ENCODE measurements around the gene PEA15.

Gene PEA15

GRCh38 chr1:160162931-160163330 lies 42.3 kb upstream of the PEA15 start:
- Histone ChIP-seq H3K36me3 (ENCODE audit: insufficient read depth, insufficient read length, low read length) (no peaks in the 10 kb centered on the region), H3K27me3 (ENCODE audit: insufficient read depth, insufficient read length) (peaks cover 21% of the 10 kb centered on the region), H3K4me1 (ENCODE audit: insufficient read depth, insufficient read length) (peaks cover 3% of the 10 kb centered on the region), H3K9me3 (ENCODE audit: insufficient read depth, low read length) (no peaks in the 10 kb centered on the region), H3K9ac (ENCODE audit: insufficient read length, low read depth) (no peak overlapping the region), H3K4me3 (ENCODE audit: insufficient read length, low read depth) (no peak overlapping the region)
- no peak for TF ChIP-seq SUZ12 (IDR thresholded peaks at IDR 0.05; ENCODE audit: extremely low read depth, insufficient read depth, insufficient read length)
- no peak for TF ChIP-seq YY1 (IDR thresholded peaks at IDR 0.05; ENCODE audit: insufficient read depth, insufficient read length)
- no peak for TF ChIP-seq ZNF274 (IDR thresholded peaks at IDR 0.05; ENCODE audit: low read depth, low read length)
- no peak for DNase-seq (ENCODE audit: low read depth, low spot score)

- Histone ChIP-seq H3K9ac (ENCODE audit: insufficient read length, low read depth) (no peak overlapping the region), H3K4me1 (ENCODE audit: insufficient read depth, insufficient read length) (peaks cover 4% of the 10 kb centered on the region), H3K4me3 (ENCODE audit: insufficient read length, low read depth) (no peak overlapping the region), H3K9me3 (ENCODE audit: insufficient read depth, low read length) (no peaks in the 10 kb centered on the region), H3K27me3 (ENCODE audit: insufficient read depth, insufficient read length) (peaks cover 23% of the 10 kb centered on the region), H3K36me3 (ENCODE audit: insufficient read depth, insufficient read length, low read length) (no peaks in the 10 kb centered on the region)
- no peak for TF ChIP-seq YY1 (IDR thresholded peaks at IDR 0.05; ENCODE audit: insufficient read depth, insufficient read length)
- no peak for TF ChIP-seq SUZ12 (IDR thresholded peaks at IDR 0.05; ENCODE audit: extremely low read depth, insufficient read depth, insufficient read length)
- no peak for TF ChIP-seq ZNF274 (IDR thresholded peaks at IDR 0.05; ENCODE audit: low read depth, low read length)
- DNase-seq (ENCODE audit: low read depth, low spot score): no peak
These were observed 41.6 kb upstream of the PEA15 start for GRCh38 chr1:160163615-160164014.

GRCh38 chr1:160164121-160164520 lies 41.1 kb upstream of the PEA15 start:
- no peak for DNase-seq (ENCODE audit: low read depth, low spot score)
- TF ChIP-seq SUZ12 (IDR thresholded peaks at IDR 0.05; ENCODE audit: extremely low read depth, insufficient read depth, insufficient read length) (no peak), ZNF274 (IDR thresholded peaks at IDR 0.05; ENCODE audit: low read depth, low read length) (no peak), YY1 (IDR thresholded peaks at IDR 0.05; ENCODE audit: insufficient read depth, insufficient read length) (no peak)
- H3K4me1 ChIP-seq (ENCODE audit: insufficient read depth, insufficient read length): peaks cover 7% of the 10 kb centered on the region
- H3K36me3 ChIP-seq (ENCODE audit: insufficient read depth, insufficient read length, low read length): no peaks in the 10 kb centered on the region
- peaks cover 23% of the 10 kb centered on the region for H3K27me3 ChIP-seq (ENCODE audit: insufficient read depth, insufficient read length)
- H3K9me3 ChIP-seq (ENCODE audit: insufficient read depth, low read length): no peaks in the 10 kb centered on the region
- H3K4me3 ChIP-seq (ENCODE audit: insufficient read length, low read depth): no peak overlapping the region
- no peak overlapping the region for H3K9ac ChIP-seq (ENCODE audit: insufficient read length, low read depth)

- no peak overlapping the region for H3K9ac ChIP-seq (ENCODE audit: insufficient read length, low read depth)
- no peak for DNase-seq (ENCODE audit: low read depth, low spot score)
- H3K9me3 ChIP-seq (ENCODE audit: insufficient read depth, low read length): no peaks in the 10 kb centered on the region
- peaks cover 7% of the 10 kb centered on the region for H3K4me1 ChIP-seq (ENCODE audit: insufficient read depth, insufficient read length)
- H3K36me3 ChIP-seq (ENCODE audit: insufficient read depth, insufficient read length, low read length): no peaks in the 10 kb centered on the region
- peaks cover 27% of the 10 kb centered on the region for H3K27me3 ChIP-seq (ENCODE audit: insufficient read depth, insufficient read length)
- H3K4me3 ChIP-seq (ENCODE audit: insufficient read length, low read depth): no peak overlapping the region
- TF ChIP-seq ZNF274 (IDR thresholded peaks at IDR 0.05; ENCODE audit: low read depth, low read length): no peak
- TF ChIP-seq SUZ12 (IDR thresholded peaks at IDR 0.05; ENCODE audit: extremely low read depth, insufficient read depth, insufficient read length): no peak
- no peak for TF ChIP-seq YY1 (IDR thresholded peaks at IDR 0.05; ENCODE audit: insufficient read depth, insufficient read length)
These were observed 38.9 kb upstream of the PEA15 start for GRCh38 chr1:160166166-160166868.

GRCh38 chr1:160167056-160167455 lies 38.1 kb upstream of the PEA15 start:
- Histone ChIP-seq H3K4me1 (ENCODE audit: insufficient read depth, insufficient read length) (peaks cover 9% of the 10 kb centered on the region), H3K27me3 (ENCODE audit: insufficient read depth, insufficient read length) (peaks cover 27% of the 10 kb centered on the region), H3K9ac (ENCODE audit: insufficient read length, low read depth) (no peak overlapping the region), H3K9me3 (ENCODE audit: insufficient read depth, low read length) (no peaks in the 10 kb centered on the region), H3K36me3 (ENCODE audit: insufficient read depth, insufficient read length, low read length) (no peaks in the 10 kb centered on the region), H3K4me3 (ENCODE audit: insufficient read length, low read depth) (no peak overlapping the region)
- no peak for TF ChIP-seq YY1 (IDR thresholded peaks at IDR 0.05; ENCODE audit: insufficient read depth, insufficient read length)
- no peak for TF ChIP-seq SUZ12 (IDR thresholded peaks at IDR 0.05; ENCODE audit: extremely low read depth, insufficient read depth, insufficient read length)
- TF ChIP-seq ZNF274 (IDR thresholded peaks at IDR 0.05; ENCODE audit: low read depth, low read length): no peak
- no peak for DNase-seq (ENCODE audit: low read depth, low spot score)

DNA sequence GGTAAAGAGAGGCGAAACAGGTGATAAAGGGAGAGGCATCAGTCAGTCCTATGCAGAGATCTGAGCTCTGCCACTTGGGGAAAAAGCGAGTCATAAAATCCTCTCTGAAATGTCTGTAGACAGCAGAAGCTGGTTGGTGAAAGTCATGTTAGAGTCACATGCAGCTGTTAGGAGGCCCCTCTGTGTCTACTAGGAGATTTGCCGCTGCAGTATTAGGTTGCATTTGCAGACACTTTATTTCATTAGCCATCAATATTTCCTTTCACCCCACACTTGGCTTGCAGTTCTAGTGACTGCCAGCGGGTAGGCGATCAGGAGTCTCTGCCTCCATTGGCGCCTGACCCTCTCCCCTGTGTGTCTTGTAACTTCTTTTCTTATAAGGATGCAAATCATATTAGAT lies 37.6 kb upstream of the PEA15 start:
- DNase-seq (ENCODE audit: low read depth, low spot score): no peak
- H3K4me1 ChIP-seq (ENCODE audit: insufficient read depth, insufficient read length): peaks cover 9% of the 10 kb centered on the region
- TF ChIP-seq YY1 (IDR thresholded peaks at IDR 0.05; ENCODE audit: insufficient read depth, insufficient read length) (no peak), SUZ12 (IDR thresholded peaks at IDR 0.05; ENCODE audit: extremely low read depth, insufficient read depth, insufficient read length) (no peak), ZNF274 (IDR thresholded peaks at IDR 0.05; ENCODE audit: low read depth, low read length) (no peak)
- H3K9ac ChIP-seq (ENCODE audit: insufficient read length, low read depth): no peak overlapping the region
- peaks cover 29% of the 10 kb centered on the region for H3K27me3 ChIP-seq (ENCODE audit: insufficient read depth, insufficient read length)
- H3K4me3 ChIP-seq (ENCODE audit: insufficient read length, low read depth): no peak overlapping the region
- H3K36me3 ChIP-seq (ENCODE audit: insufficient read depth, insufficient read length, low read length): no peaks in the 10 kb centered on the region
- no peaks in the 10 kb centered on the region for H3K9me3 ChIP-seq (ENCODE audit: insufficient read depth, low read length)

- peaks cover 33% of the 10 kb centered on the region for H3K27me3 ChIP-seq (ENCODE audit: insufficient read depth, insufficient read length)
- H3K9me3 ChIP-seq (ENCODE audit: insufficient read depth, low read length): no peaks in the 10 kb centered on the region
- H3K9ac ChIP-seq (ENCODE audit: insufficient read length, low read depth): no peak overlapping the region
- H3K4me1 ChIP-seq (ENCODE audit: insufficient read depth, insufficient read length): peaks cover 13% of the 10 kb centered on the region
- TF ChIP-seq YY1 (IDR thresholded peaks at IDR 0.05; ENCODE audit: insufficient read depth, insufficient read length) (no peak), ZNF274 (IDR thresholded peaks at IDR 0.05; ENCODE audit: low read depth, low read length) (no peak), SUZ12 (IDR thresholded peaks at IDR 0.05; ENCODE audit: extremely low read depth, insufficient read depth, insufficient read length) (no peak)
- H3K36me3 ChIP-seq (ENCODE audit: insufficient read depth, insufficient read length, low read length): no peaks in the 10 kb centered on the region
- no peak for DNase-seq (ENCODE audit: low read depth, low spot score)
- H3K4me3 ChIP-seq (ENCODE audit: insufficient read length, low read depth): no peak overlapping the region
These were observed 37.2 kb upstream of the PEA15 start for GRCh38 chr1:160168016-160168415.

All from NT2/D1 (cell line).